ENCODE results near the gene STING1.

GRCh38 chr5:139523635-139524445 is 41.3 kb upstream of the STING1 start:
- no peak for TF ChIP-seq CTCF (IDR thresholded peaks at IDR 0.05)
- TF ChIP-seq POLR2A (IDR thresholded peaks at IDR 0.05): no peak

All from testis (tissue), 2 donors.